ENCODE measurements around the gene DCDC2C.

- TF ChIP-seq POLR2A (IDR thresholded peaks at IDR 0.05) (no peak), CTCF (IDR thresholded peaks at IDR 0.05) (no peak)
Measured at GRCh38 chr2:3661149-3661660, 42.2 kb upstream of the DCDC2C start.

Data from uterus (tissue), 2 donors.